Measurements from ENCODE around the gene SMCO2.

DNA sequence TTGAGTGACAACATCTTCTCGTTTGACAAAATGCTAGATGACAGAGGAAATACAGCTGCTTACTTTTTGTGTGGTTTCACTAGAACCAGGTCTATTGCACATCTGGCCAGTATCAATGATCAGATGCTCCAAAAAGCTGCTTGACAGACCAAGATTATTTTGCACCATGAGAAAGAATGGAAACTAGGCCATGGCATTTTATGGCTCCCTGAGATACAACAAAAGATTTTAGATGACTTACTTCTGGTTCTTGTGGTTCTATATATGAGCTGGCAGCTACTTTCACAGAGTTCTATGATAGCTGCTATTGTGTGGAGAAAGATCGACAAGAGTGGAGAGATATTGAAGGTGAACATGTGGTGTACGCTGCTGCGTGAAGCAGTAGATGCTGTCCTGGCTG is 51.6 kb downstream of the SMCO2 start:
- TF ChIP-seq PAX5 (IDR thresholded peaks at IDR 0.05; ENCODE audit: insufficient read depth, low read length, severe bottlenecking) (no peak), POLR2AphosphoS5 (IDR thresholded peaks at IDR 0.05; ENCODE audit: low read depth, low read length) (no peak), TAF1 (IDR thresholded peaks at IDR 0.05; ENCODE audit: low read depth, low read length) (no peak), POLR2A (IDR thresholded peaks at IDR 0.05; ENCODE audit: low read depth, low read length) (no peak), SPI1 (IDR thresholded peaks at IDR 0.05; ENCODE audit: low read depth, low read length) (no peak), POU2F2 (IDR thresholded peaks at IDR 0.05; ENCODE audit: low read depth, low read length) (no peak)

All from GM12891 (cell line).